ENCODE results near the gene FOXP1. TPM values are rescaled to one million over a fixed set of nuclear protein-coding genes. Genes with fewer than 3 reads are reported as not detected.
A peak's percentile ranks its signal among the peaks of the same experiment; 100 is the strongest.

The FOXP1 gene
- total and polyA plus RNA-seq, 2 of the 13 experiments (the other 11 are each of a cell fraction or from before 2014, with no cell fraction given): 40.4 to 59.0 TPM

- TF ChIP-seq ZFP1 (CRISPR knock-in tag; IDR thresholded peaks at IDR 0.05): no peak
- no peak for TF ChIP-seq ZHX1 (CRISPR knock-in tag; IDR thresholded peaks at IDR 0.05; ENCODE audit: low read depth)
- no peak for TF ChIP-seq ZNF136 (CRISPR knock-in tag; IDR thresholded peaks at IDR 0.05; ENCODE audit: low read depth)
- TF ChIP-seq ARID2 (CRISPR knock-in tag; IDR thresholded peaks at IDR 0.05; ENCODE audit: borderline replicate concordance): no peak
- TF ChIP-seq ZNF326 (CRISPR knock-in tag; IDR thresholded peaks at IDR 0.05; ENCODE audit: borderline replicate concordance): no peak
- TF ChIP-seq NCOR1 (IDR thresholded peaks at IDR 0.05; ENCODE audit: borderline replicate concordance, low read length): peak; percentile 92
- no peak for TF ChIP-seq ELK4 (CRISPR knock-in tag; IDR thresholded peaks at IDR 0.05; ENCODE audit: borderline replicate concordance)
- TF ChIP-seq LBX2 (CRISPR knock-in tag; IDR thresholded peaks at IDR 0.05; ENCODE audit: borderline replicate concordance): no peak
- TF ChIP-seq ZBED4 (CRISPR knock-in tag; IDR thresholded peaks at IDR 0.05; ENCODE audit: borderline replicate concordance): no peak
- TF ChIP-seq SRF (IDR thresholded peaks at IDR 0.05; ENCODE audit: low read depth, low read length): peak; percentile 57
- no peak for TF ChIP-seq TMF1 (CRISPR knock-in tag; IDR thresholded peaks at IDR 0.05; ENCODE audit: low read depth)
- no peak for TF ChIP-seq DNMT1 (CRISPR knock-in tag; IDR thresholded peaks at IDR 0.05)
- TF ChIP-seq MTF1 (CRISPR knock-in tag; IDR thresholded peaks at IDR 0.05): no peak
- TF ChIP-seq JUNB (CRISPR knock-in tag; IDR thresholded peaks at IDR 0.05; ENCODE audit: borderline replicate concordance): no peak
- no peak for TF ChIP-seq DR1 (CRISPR knock-in tag; IDR thresholded peaks at IDR 0.05)
- TF ChIP-seq REL (CRISPR knock-in tag; conservative IDR thresholded peaks at IDR 0.05): no peak
- TF ChIP-seq SALL2 (CRISPR knock-in tag; IDR thresholded peaks at IDR 0.05): no peak
- TF ChIP-seq ZNF577 (CRISPR knock-in tag; IDR thresholded peaks at IDR 0.05; ENCODE audit: borderline replicate concordance, low read depth): no peak
- no peak for TF ChIP-seq GABPA (IDR thresholded peaks at IDR 0.05; ENCODE audit: low read depth, low read length)
- peak; percentile 47; the same call in 1 of the 2 replicates for TF ChIP-seq GABPA (CRISPR knock-in tag; IDR thresholded peaks at IDR 0.05; ENCODE audit: low read depth)
- no peak for TF ChIP-seq ZBTB34 (CRISPR knock-in tag; IDR thresholded peaks at IDR 0.05)
These were observed 3.6 kb downstream of the FOXP1 start (continued) for GRCh38 chr3:71579935-71580406.
